Measurements from ENCODE around the gene HNRNPDL. TPM values are rescaled to one million over a fixed set of nuclear protein-coding genes. Genes with fewer than 3 reads are reported as not detected.

Gene HNRNPDL
- polyA plus RNA-seq, 1 experiment = 74.1 TPM

GRCh38 chr4:82428969-82429727 lies 1.1 kb downstream of the HNRNPDL start:
- ChIA-PET POLR2A (interaction anchor here (0.6 to 1.1 kb wide), 7 partner anchors 55 to 1222 kb away, joined by 3 to 13 read pairs (median 4); partner anchors contain the start of gene THAP9), CTCF (interaction anchor here (0.7 to 2.2 kb wide), 20 partner anchors 8 to 1173 kb away, joined by 3 to 14 read pairs (median 3); no protein-coding TSS in a partner anchor)
- Histone ChIP-seq H3K36me3 (ENCODE audit: control insufficient read depth, insufficient read depth, low read length) (peaks cover 6% of the 10 kb centered on the region), H3K27me3 (ENCODE audit: control insufficient read depth, insufficient read depth, low read length) (no peaks in the 10 kb centered on the region), H3K4me3 (ENCODE audit: low read depth, low read length) (peak overlapping the region; percentile 99)
- peak; percentile 43 for TF ChIP-seq CTCF (IDR thresholded peaks at IDR 0.05; ENCODE audit: insufficient read depth, low read depth, low read length)
- DNase-seq (ENCODE audit: low read depth) = peak; percentile 52

DNA sequence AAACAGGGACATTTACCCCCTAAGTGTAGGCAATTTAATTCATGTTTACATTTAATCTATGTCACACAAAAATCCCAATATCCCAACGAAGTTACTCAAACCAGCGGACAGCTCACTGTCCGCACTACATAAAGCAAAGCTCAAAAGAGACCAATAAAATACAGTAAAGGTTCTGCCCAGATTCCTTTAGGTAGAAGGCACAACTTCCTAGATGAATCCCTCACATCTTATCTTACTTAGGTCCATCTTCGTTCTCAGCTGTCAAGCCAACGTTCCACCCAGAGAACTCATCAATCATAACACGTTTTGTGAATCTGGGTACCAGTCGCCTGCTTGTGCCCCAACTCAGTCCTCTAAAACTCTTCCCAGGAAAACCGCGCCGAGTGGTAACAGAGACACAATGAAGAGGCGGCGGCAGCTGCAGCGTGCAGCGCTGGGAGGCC lies 1.7 kb downstream of the HNRNPDL start:
- TF ChIP-seq CTCF (IDR thresholded peaks at IDR 0.05; ENCODE audit: insufficient read depth, low read depth, low read length) = no peak
- H3K4me3 ChIP-seq (ENCODE audit: low read depth, low read length) = peak overlapping the region; percentile 99
- DNase-seq (ENCODE audit: low read depth) = no peak
- ChIA-PET CTCF (interaction anchor here (0.7 to 2.2 kb wide), 19 partner anchors 9 to 1172 kb away, joined by 3 to 14 read pairs (median 3); partner anchors contain the start of gene SCD5), POLR2A (interaction anchor here (0.6 kb wide), 1 partner anchor 54 kb away, joined by 4 read pairs; no protein-coding TSS in a partner anchor)
- peaks cover 6% of the 10 kb centered on the region for H3K36me3 ChIP-seq (ENCODE audit: control insufficient read depth, insufficient read depth, low read length)
- no peaks in the 10 kb centered on the region for H3K27me3 ChIP-seq (ENCODE audit: control insufficient read depth, insufficient read depth, low read length)

DNA sequence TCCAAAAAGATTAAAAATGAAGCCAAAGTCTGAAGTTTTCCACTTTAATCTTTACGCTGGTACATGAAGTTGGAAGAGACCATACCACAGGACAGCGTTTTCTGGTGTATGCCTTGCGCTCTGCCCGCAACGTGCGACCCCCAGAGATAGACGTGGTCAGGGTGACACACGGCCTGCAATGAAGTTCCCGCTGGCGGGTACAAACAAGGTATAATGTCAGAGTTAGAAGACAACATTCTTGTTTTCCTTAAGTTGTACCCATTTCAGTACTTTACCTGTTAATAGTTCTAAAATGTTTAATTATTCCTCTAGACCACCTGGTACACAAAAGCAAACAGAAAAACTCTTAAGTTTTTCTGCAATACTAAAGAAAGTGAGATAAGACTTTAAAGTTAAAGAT lies 4.8 kb downstream of the HNRNPDL start:
- ChIA-PET CTCF (no interaction called here), POLR2A (interaction anchor here (0.7 kb wide), 1 partner anchor 17 kb away, joined by 3 read pairs; no protein-coding TSS in a partner anchor)
- Histone ChIP-seq H3K4me3 (ENCODE audit: low read depth, low read length) (no peak overlapping the region), H3K27me3 (ENCODE audit: control insufficient read depth, insufficient read depth, low read length) (no peaks in the 10 kb centered on the region), H3K36me3 (ENCODE audit: control insufficient read depth, insufficient read depth, low read length) (peaks cover 13% of the 10 kb centered on the region)
- DNase-seq (ENCODE audit: low read depth) = no peak
- TF ChIP-seq CTCF (IDR thresholded peaks at IDR 0.05; ENCODE audit: insufficient read depth, low read depth, low read length) = no peak

GRCh38 chr4:82423245-82424054 lies 6.8 kb downstream of the HNRNPDL start:
- no peak for DNase-seq (ENCODE audit: low read depth)
- Histone ChIP-seq H3K36me3 (ENCODE audit: control insufficient read depth, insufficient read depth, low read length) (peaks cover 13% of the 10 kb centered on the region), H3K27me3 (ENCODE audit: control insufficient read depth, insufficient read depth, low read length) (no peaks in the 10 kb centered on the region), H3K4me3 (ENCODE audit: low read depth, low read length) (no peak overlapping the region)
- no peak for TF ChIP-seq CTCF (IDR thresholded peaks at IDR 0.05; ENCODE audit: insufficient read depth, low read depth, low read length)
- ChIA-PET POLR2A (interaction anchor here (0.8 kb wide), 1 partner anchor 49 kb away, joined by 4 read pairs; no protein-coding TSS in a partner anchor), CTCF (no interaction called here)

DNA sequence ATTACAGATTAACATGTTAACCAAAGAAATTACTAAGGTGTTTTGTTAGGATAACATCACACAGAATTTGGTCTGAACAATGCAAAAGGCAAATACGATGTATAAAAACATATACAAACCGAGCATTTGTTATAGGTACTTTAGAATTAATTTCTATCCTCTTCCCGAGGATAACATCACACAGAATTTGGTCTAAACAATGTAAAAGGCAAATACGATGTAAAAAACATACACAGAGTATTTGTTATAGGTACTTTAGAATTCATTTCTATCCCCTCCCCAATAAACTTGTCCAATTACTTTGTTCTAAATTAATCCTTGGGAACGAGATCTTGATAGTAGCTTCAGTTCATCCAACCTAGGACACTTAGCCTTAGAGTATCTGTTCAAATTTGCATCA lies 7.6 kb downstream of the HNRNPDL start:
- ChIA-PET CTCF (interaction anchor here (0.6 kb wide), 1 partner anchor 44 kb away, joined by 3 read pairs; no protein-coding TSS in a partner anchor), POLR2A (no interaction called here)
- peaks cover 13% of the 10 kb centered on the region for H3K36me3 ChIP-seq (ENCODE audit: control insufficient read depth, insufficient read depth, low read length)
- no peaks in the 10 kb centered on the region; the same call in 1 of the 2 replicates for H3K27me3 ChIP-seq (ENCODE audit: control insufficient read depth, insufficient read depth, low read length)
- DNase-seq (ENCODE audit: low read depth) = no peak
- no peak for TF ChIP-seq CTCF (IDR thresholded peaks at IDR 0.05; ENCODE audit: insufficient read depth, low read depth, low read length)
- no peak overlapping the region for H3K4me3 ChIP-seq (ENCODE audit: low read depth, low read length)

Measured in BJ (cell line).